CD14-positive monocyte (primary cell): Measurements from ENCODE around the gene EPC1. TPM values are rescaled to one million over a fixed set of nuclear protein-coding genes. Genes with fewer than 3 reads are reported as not detected.
A peak's percentile ranks its signal among the peaks of the same experiment; 100 is the strongest.

Experiments used
- DNase-seq, 3 donors: peaks; one replicate each; pipeline ENCODE4 v3.0.0-alpha.2; 2011 to 2022
- H2AFZ ChIP-seq: 2 replicates; pipeline ENCODE4 v1.6.0; 2012; ENCODE audit warnings: mild to moderate bottlenecking, low read depth, low read length, inconsistent platforms; ENCODE audit not compliant: insufficient read depth, poor library complexity, severe bottlenecking
- H3K27ac ChIP-seq, 2 donors: 1 replicate in 1 of 2; 2 replicates in 1 of 2; pipeline ENCODE4 v1.5.1; 2012 to 2013; ENCODE audit warnings: low read length in 2 of 2, control low read depth in 1 of 2, inconsistent platforms in 1 of 2, low read depth in 1 of 2, mild to moderate bottlenecking in 1 of 2
- H3K27me3 ChIP-seq, 2 donors: one replicate each; pipeline versions ENCODE4 v1.6.0 to v1.6.1; 2011 to 2013; ENCODE audit warnings: low read length in 2 of 2; ENCODE audit not compliant: control insufficient read depth in 2 of 2, insufficient read depth in 2 of 2
- H3K36me3 ChIP-seq, 2 donors: replicated peaks in 1 of 2; 1 replicate in 1 of 2; 2 replicates in 1 of 2; pipeline versions ENCODE4 v1.5.1 to v1.6.1; 2012 to 2013; ENCODE audit warnings: low read length in 2 of 2, control low read depth in 1 of 2, inconsistent platforms in 1 of 2, mild to moderate bottlenecking in 1 of 2; ENCODE audit not compliant: insufficient read depth in 2 of 2, control insufficient read depth in 1 of 2
- H3K4me1 ChIP-seq, 2 donors: 1 replicate in 1 of 2; 2 replicates in 1 of 2; pipeline versions ENCODE4 v1.5.1 to v1.6.1; 2012 to 2013; ENCODE audit warnings: low read length in 2 of 2, control low read depth in 1 of 2, inconsistent platforms in 1 of 2, mild to moderate bottlenecking in 1 of 2, moderate library complexity in 1 of 2; ENCODE audit not compliant: insufficient read depth in 2 of 2, control insufficient read depth in 1 of 2
- H3K4me2 ChIP-seq: replicated peaks from 2 replicates; pipeline ENCODE3; 2012; ENCODE audit warnings: low read length, moderate library complexity, mild to moderate bottlenecking; ENCODE audit not compliant: poor library complexity, severe bottlenecking; ENCODE audit errors: extremely low read depth
- H3K4me3 ChIP-seq, 3 experiments: fragments of 200-600 bp in 1 of 3; sonication (generic) in 1 of 3; replicated peaks in 1 of 3; 1 replicate in 2 of 3; 2 replicates in 1 of 3; pipeline ENCODE4 v1.5.1; 2011 to 2013; ENCODE audit warnings: low read length in 3 of 3, mild to moderate bottlenecking in 3 of 3, control low read depth in 2 of 3, low read depth in 2 of 3, inconsistent platforms in 1 of 3, moderate library complexity in 1 of 3
- H3K79me2 ChIP-seq: 2 replicates; pipeline ENCODE4 v1.6.0; 2012; ENCODE audit warnings: mild to moderate bottlenecking, control low read depth, inconsistent platforms, low read length, moderate library complexity; ENCODE audit not compliant: insufficient read depth
- H3K9ac ChIP-seq: 2 replicates; pipeline ENCODE4 v1.6.0; 2017; ENCODE audit warnings: low read length, mild to moderate bottlenecking; ENCODE audit not compliant: insufficient read depth, poor library complexity, severe bottlenecking
- H3K9me3 ChIP-seq, 2 donors: replicated peaks in 1 of 2; 1 replicate in 1 of 2; 2 replicates in 1 of 2; pipeline versions ENCODE4 v1.5.1 to v1.6.1; 2012 to 2013; ENCODE audit warnings: low read length in 2 of 2, control low read depth in 1 of 2; ENCODE audit not compliant: control insufficient read depth in 1 of 2, insufficient read depth in 1 of 2
- H4K20me1 ChIP-seq: 2 replicates; pipeline ENCODE4 v1.6.0; 2012; ENCODE audit warnings: mild to moderate bottlenecking, low read length, control low read depth, moderate library complexity; ENCODE audit not compliant: insufficient read depth
- H3K27ac Mint-ChIP-seq, 7 donors: one replicate each; pipeline ENCODE4 v1.8.0; 2020; ENCODE audit warnings: mild to moderate bottlenecking in 7 of 7, mixed read lengths in 7 of 7, moderate library complexity in 6 of 7, inconsistent platforms in 2 of 7
- H3K27me3 Mint-ChIP-seq, 3 donors: one replicate each; pipeline ENCODE4 v1.8.0; 2021 to 2022; ENCODE audit warnings: low read depth in 3 of 3, mild to moderate bottlenecking in 3 of 3, mixed read lengths in 3 of 3, moderate library complexity in 3 of 3, inconsistent platforms in 1 of 3
- H3K36me3 Mint-ChIP-seq, 2 donors: one replicate each; pipeline ENCODE4 v1.8.0; 2020; ENCODE audit warnings: mixed read lengths in 2 of 2, inconsistent platforms in 1 of 2, mild to moderate bottlenecking in 1 of 2
- H3K4me1 Mint-ChIP-seq: one replicate; pipeline ENCODE4 v1.8.0; 2020; ENCODE audit warnings: mild to moderate bottlenecking, mixed read lengths
- H3K4me3 Mint-ChIP-seq, 2 donors: one replicate each; pipeline ENCODE4 v1.8.0; 2020; ENCODE audit warnings: mild to moderate bottlenecking in 2 of 2, mixed read lengths in 2 of 2, moderate library complexity in 1 of 2
- H3K9me3 Mint-ChIP-seq, 7 donors: one replicate each; pipeline ENCODE4 v1.8.0; 2020 to 2022; ENCODE audit warnings: mixed read lengths in 7 of 7, mild to moderate bottlenecking in 6 of 7, moderate library complexity in 6 of 7, inconsistent platforms in 2 of 7
- WGBS: methylation state at CpG from one replicate; pipeline ENCODE4 v1.1.5; 2013; ENCODE audit warnings: missing lambda C conversion rate; ENCODE audit not compliant: insufficient coverage; 5-methylcytosine and 5-hydroxymethylcytosine counted together
- intact Hi-C, 2 donors: fragments of 100-400 bp; cut with micrococcal nuclease; formaldehyde crosslinking; loops; one replicate each; pipeline versions ENCODE4 v1.15.0 to v1.15.1; 2023
- polyA plus RNA-seq, 3 donors: library from polyadenylated mRNA; depleted of rRNA in 1 of 3; unstranded in 2 of 3; stranded (reverse) in 1 of 3; fragments of 300-500 nt in 2 of 3; fragments of >200 nt in 1 of 3; fragmentation: Illumina TruSeq in 2 of 3; gene quantifications; 1 replicate in 2 of 3; 2 replicates in 1 of 3; pipeline ENCODE4 v1.2.3, GENCODE V29; 2012 to 2021
- TF ChIP-seq, protein P1 (sequence below): fragments of 200-600 bp; IDR thresholded peaks from one replicate; pipeline ENCODE4 v1.8.0; 2022; ENCODE audit warnings: antibody characterized with exemption, mild to moderate bottlenecking

Gene EPC1
- polyA plus RNA-seq, 3 donors, result 28.3 to 60.8 (median 31.0) TPM

GRCh38 chr10:32314588-32314987 lies 32.4 kb downstream of the EPC1 start:
- Histone ChIP-seq H3K36me3 (peaks cover 0 to 14% of the 10 kb centered on the region in 2 donors), H3K79me2 (peaks cover 97% of the 10 kb centered on the region), H3K27ac (peak overlapping the region in 1 of 2 donors; percentile 48), H3K9ac (no peak overlapping the region), H4K20me1 (peaks cover 72% of the 10 kb centered on the region), H3K9me3 (no peaks in the 10 kb centered on the region), H3K4me1 (peaks cover 22 to 24% of the 10 kb centered on the region in 2 donors), H3K27me3 (no peaks in the 10 kb centered on the region), H2AFZ (no peak overlapping the region), H3K4me2 (no peak overlapping the region), H3K4me3 (no peak overlapping the region)
- TF ChIP-seq, protein P1, sequence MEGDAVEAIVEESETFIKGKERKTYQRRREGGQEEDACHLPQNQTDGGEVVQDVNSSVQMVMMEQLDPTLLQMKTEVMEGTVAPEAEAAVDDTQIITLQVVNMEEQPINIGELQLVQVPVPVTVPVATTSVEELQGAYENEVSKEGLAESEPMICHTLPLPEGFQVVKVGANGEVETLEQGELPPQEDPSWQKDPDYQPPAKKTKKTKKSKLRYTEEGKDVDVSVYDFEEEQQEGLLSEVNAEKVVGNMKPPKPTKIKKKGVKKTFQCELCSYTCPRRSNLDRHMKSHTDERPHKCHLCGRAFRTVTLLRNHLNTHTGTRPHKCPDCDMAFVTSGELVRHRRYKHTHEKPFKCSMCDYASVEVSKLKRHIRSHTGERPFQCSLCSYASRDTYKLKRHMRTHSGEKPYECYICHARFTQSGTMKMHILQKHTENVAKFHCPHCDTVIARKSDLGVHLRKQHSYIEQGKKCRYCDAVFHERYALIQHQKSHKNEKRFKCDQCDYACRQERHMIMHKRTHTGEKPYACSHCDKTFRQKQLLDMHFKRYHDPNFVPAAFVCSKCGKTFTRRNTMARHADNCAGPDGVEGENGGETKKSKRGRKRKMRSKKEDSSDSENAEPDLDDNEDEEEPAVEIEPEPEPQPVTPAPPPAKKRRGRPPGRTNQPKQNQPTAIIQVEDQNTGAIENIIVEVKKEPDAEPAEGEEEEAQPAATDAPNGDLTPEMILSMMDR, result no peak
- Mint-ChIP-seq H3K4me3 (no peak overlapping the region), H3K27ac (peak overlapping the region; percentile 31 to 82 (median 52)), H3K4me1 (peaks cover 44% of the 10 kb centered on the region), H3K36me3 (peaks cover 10 to 16% of the 10 kb centered on the region in 2 donors), H3K27me3 (no peaks in the 10 kb centered on the region), H3K9me3 (no peaks in the 10 kb centered on the region)
- intact Hi-C loops, result no loop called here
- DNase-seq, result no peak
- WGBS, result no CpG with 5 or more reads among the region's 2 CpGs

- H2AFZ ChIP-seq, result no peak overlapping the region
- Mint-ChIP-seq H3K4me1 (peaks cover 10% of the 10 kb centered on the region), H3K4me3 (no peak overlapping the region), H3K36me3 (peaks cover 29 to 42% of the 10 kb centered on the region in 2 donors), H3K9me3 (no peaks in the 10 kb centered on the region), H3K27me3 (no peaks in the 10 kb centered on the region), H3K27ac (peak overlapping the region in 6 of 7 donors; percentile 3 to 90 (median 47))
- no peak for DNase-seq
- 100% methylated on average over 3 of the region's 7 CpGs for WGBS
- intact Hi-C loops, result no loop called here
- H3K4me3 ChIP-seq, result no peak overlapping the region
- no peak overlapping the region for H3K4me2 ChIP-seq
- H3K4me1 ChIP-seq, result no peaks in the 10 kb centered on the region
- peaks cover 22 to 51% of the 10 kb centered on the region in 2 donors for H3K36me3 ChIP-seq
- TF ChIP-seq, protein P1, result no peak
- no peak overlapping the region for H3K9ac ChIP-seq
- H3K79me2 ChIP-seq, result peaks cover 100% of the 10 kb centered on the region
- H3K27ac ChIP-seq, result peak overlapping the region in 1 of 2 donors; percentile 55
- no peaks in the 10 kb centered on the region for H3K9me3 ChIP-seq
- H3K27me3 ChIP-seq, result no peaks in the 10 kb centered on the region
- H4K20me1 ChIP-seq, result peaks cover 95% of the 10 kb centered on the region
These were observed 38.8 kb downstream of the EPC1 start for GRCh38 chr10:32308027-32308603.
